GM12874 (cell line): ENCODE data around the gene MAP3K3.

Experiments
- TF ChIP-seq, protein P1 (sequence below): IDR thresholded peaks from 2 replicates; pipeline ENCODE4 v1.5.1; 2011; ENCODE audit warnings: low read depth, mild to moderate bottlenecking, control low read depth, low read length, moderate library complexity; ENCODE audit not compliant: insufficient read depth

MAP3K3 gene

DNA sequence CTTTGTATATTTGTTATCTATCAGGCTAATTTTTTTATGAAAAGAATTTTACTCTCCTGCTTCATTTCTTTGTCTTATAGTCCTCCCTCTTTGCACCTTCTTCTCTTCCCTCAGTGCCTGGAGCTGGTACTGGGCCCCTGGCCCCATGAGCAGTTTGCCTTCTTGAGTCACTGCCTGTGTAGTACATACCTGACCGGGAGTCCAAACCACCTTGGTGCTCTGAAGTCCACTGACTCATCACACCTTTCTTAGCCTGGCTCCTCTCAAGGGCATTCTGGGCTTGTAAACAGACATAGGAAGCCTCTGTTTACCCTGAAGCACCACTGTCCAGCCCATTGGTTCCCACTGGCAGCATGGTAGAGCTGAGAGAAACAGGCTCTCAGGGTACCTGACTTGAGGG lies 32.6 kb upstream of the MAP3K3 start:
- TF ChIP-seq, protein P1, sequence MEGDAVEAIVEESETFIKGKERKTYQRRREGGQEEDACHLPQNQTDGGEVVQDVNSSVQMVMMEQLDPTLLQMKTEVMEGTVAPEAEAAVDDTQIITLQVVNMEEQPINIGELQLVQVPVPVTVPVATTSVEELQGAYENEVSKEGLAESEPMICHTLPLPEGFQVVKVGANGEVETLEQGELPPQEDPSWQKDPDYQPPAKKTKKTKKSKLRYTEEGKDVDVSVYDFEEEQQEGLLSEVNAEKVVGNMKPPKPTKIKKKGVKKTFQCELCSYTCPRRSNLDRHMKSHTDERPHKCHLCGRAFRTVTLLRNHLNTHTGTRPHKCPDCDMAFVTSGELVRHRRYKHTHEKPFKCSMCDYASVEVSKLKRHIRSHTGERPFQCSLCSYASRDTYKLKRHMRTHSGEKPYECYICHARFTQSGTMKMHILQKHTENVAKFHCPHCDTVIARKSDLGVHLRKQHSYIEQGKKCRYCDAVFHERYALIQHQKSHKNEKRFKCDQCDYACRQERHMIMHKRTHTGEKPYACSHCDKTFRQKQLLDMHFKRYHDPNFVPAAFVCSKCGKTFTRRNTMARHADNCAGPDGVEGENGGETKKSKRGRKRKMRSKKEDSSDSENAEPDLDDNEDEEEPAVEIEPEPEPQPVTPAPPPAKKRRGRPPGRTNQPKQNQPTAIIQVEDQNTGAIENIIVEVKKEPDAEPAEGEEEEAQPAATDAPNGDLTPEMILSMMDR, result no peak

DNA sequence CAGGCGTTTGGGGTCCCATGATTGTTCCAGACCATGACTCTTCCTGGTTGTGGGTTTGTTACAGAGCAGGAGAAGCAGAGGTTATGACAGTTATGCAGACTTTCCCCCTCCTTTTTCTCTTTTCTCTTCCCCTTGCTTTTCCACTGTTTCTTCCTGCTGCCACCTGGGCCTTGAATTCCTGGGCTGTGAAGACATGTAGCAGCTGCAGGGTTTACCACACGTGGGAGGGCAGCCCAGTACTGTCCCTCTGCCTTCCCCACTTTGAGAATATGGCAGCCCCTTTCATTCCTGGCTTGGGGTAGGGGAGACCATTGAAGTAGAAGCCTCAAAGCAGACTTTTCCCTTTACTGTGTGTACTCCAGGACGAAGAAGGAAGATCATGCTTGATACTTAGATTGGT lies 29.4 kb upstream of the MAP3K3 start:
- TF ChIP-seq, protein P1, result no peak

DNA sequence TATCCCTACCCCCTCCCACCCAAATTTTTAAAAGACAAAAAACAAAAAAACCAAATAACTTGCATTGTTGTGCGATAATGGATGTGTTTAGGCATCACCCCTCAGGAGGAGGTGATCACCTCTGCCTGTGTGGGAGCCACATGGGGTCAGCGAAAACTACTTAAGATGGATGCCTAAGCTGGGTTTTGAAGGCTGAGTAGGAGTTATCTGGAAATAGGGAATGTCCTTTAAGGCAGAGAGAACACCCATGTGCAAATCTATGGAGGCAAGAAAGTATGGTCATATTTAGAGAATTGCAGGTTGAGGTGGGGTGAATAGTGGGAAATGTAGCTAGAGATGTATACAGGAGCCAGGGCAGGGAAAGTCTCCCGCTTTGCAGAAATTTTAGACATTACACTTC lies 27.1 kb upstream of the MAP3K3 start:
- TF ChIP-seq, protein P1, result no peak

DNA sequence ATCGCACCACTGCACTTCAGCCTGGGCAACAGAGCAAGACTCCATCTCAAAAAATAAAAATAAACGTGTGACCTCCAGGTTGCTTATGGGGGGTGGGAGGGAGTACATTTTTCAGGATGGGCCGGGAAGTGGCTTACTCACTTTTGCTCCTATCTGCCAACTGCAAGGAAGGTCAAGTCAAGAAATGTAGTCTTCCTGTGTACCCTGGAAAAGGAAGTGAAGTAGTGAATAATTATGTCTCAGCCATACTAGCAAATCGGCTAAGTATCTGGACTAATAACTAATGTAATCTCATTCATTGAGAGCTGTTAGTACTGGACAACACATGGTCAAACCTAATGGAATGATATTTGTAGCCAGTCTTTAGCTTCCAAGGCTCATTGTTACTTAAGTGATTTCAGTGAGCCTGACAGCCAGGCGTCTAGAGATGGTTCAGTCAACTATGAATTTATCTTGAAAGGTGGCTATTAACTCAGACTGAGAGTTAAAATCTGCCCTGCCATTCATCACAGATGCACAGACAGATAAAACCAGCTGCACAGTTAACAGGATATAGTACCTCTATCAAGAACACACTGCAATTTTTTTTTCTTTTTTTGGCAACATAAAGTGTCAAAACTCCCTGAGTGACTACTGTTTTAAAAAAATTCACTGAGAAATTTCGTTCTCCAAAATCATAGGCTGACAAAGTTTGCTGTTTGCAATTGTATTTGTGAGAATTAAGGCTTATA lies 25.2 kb upstream of the MAP3K3 start:
- TF ChIP-seq, protein P1, result no peak

DNA sequence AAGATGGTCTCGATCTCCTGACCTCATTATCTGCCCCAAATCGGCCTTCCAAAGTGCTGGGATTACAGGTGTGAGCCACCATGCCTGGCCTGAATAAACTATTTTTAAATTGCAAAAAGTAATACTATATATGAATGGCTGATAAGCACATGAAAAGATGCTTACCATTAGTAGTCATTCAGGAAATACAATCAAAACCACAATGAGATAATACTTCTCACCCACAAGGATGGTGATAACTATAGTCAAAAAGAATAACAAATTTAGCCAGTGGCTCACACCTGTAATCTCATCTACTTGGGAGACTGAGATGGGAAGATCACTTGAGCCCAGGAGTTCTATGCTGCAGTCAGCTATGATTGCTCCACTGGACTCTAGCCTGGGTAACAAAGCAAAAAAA lies 23.9 kb upstream of the MAP3K3 start:
- TF ChIP-seq, protein P1, result no peak

DNA sequence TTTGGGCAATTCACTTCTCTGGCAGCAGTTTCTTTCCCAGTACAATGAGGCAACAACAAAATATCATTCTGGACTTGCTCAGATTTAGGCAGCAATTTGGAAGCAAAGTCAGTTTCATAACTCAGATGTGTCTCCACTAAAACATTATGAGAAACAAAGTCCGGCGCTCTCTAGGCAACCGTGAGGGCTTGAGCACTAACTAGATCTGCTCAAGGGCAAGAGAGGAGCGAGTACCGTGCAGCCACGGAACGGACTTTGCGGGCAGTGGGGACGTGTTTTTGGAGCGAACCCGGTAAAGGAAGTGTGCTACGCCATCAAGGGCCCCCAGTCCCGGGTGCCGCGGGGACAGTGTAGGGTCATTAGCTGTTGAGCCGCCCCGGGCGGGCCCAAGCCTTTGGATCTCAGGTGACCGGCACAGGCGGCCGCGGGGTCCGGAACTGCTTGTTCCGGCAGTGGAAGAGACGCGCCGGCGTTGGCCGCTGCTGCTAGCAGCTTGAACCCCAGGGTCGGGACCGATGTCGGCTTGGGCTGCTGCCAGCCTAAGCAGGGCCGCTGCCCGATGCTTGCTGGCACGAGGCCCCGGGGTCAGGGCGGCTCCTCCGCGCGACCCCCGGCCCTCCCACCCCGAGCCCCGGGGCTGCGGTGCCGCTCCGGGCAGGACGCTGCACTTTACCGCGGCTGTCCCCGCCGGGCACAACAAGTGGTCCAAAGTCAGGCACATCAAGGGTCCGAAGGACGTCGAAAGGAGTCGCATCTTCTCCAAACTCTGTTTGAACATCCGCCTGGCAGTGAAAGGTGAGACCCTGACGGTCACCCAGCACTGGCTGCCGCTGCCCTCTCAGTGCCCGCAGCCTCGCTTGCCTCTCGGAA lies 21.4 kb upstream of the MAP3K3 start, which contains the start of gene TACO1:
Gene TACO1 (plus strand): TSS at position 327 of the 870 bp plus-strand sequence. CDS start 189 bp downstream, at position 516.
- TF ChIP-seq, protein P1, result no peak
